ENCODE measurements around the gene OR8B12. TPM values are rescaled to one million over a fixed set of nuclear protein-coding genes. Genes with fewer than 3 reads are reported as not detected.

OR8B12 gene
- total RNA-seq, 1 experiment from 2014 or later, result not detected

DNA sequence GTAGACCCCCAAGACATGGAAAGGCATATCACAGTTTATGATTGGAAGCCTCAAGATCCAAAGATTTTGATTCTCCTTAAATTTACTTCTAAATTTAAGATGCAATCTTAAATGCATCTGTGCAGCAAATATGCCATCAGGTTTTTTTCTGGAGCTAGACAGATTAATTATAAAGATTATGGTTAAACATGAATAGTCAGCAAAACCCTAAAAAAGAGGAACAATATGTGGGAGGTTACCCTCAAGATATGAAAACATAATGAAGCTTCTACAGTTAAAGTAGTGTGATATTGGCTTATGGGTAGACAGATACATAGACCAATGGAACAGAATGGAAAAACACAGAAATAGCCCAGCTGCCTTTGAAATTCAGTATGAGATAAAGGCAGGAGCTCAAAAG is 31.7 kb downstream of the OR8B12 start:
- H3K4me3 ChIP-seq, result no peak overlapping the region
- H3K27ac ChIP-seq, result no peak overlapping the region
- H3K9me3 ChIP-seq (replicated peaks), result no peaks in the 10 kb centered on the region
- no peak for DNase-seq (ENCODE audit: low read depth in 1 of 2, low spot score in 2 of 2)
- no peaks in the 10 kb centered on the region for H3K36me3 ChIP-seq
- no peaks in the 10 kb centered on the region for H3K4me1 ChIP-seq (replicated peaks)
- H3K27me3 ChIP-seq (replicated peaks), result no peaks in the 10 kb centered on the region

DNA sequence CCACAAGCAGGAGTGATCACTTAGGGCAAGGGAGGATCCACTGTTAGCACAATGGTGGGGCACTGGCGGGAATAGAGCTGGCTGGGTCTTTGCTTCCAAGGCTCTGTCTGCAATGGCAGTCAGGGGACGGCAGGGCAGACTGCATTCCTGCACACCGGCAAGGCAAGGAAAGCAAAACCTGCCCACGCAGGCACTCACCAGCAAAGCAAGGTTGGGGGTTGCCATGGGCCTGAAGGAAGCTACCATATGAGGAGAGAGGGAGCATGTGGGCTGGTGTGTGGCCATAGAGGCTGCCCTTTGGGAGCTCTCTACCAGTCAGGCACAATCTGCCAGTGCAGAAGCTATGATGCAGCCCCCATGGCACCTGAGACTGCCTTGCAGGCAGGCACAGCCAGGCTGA is 33.2 kb downstream of the OR8B12 start:
- no peak overlapping the region for H3K27ac ChIP-seq
- H3K27me3 ChIP-seq (replicated peaks), result no peaks in the 10 kb centered on the region
- no peak for DNase-seq (ENCODE audit: low read depth in 1 of 2, low spot score in 2 of 2)
- H3K4me1 ChIP-seq (replicated peaks), result no peaks in the 10 kb centered on the region
- no peak overlapping the region for H3K4me3 ChIP-seq
- H3K36me3 ChIP-seq, result no peaks in the 10 kb centered on the region
- no peaks in the 10 kb centered on the region for H3K9me3 ChIP-seq (replicated peaks)

DNA sequence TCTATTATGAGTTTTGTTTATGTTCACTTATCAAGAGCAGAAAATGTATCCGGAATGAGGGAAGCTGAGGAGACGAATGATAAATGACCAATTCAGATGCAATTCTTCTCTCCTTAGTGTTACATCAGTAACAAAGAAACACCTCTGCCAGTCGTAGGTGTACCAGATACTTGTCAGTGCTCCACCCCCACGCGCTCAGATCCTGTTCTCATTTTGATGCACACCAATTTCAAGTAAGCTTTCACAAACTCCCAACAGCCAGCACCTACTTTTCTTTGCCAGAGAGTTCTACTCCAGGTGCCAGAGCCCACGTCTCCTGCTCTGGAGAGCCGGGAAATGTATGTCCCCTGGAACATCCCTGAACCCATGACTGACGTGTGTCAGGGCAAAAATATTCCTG is 43.7 kb downstream of the OR8B12 start:
- H3K36me3 ChIP-seq, result no peaks in the 10 kb centered on the region
- no peak for DNase-seq (ENCODE audit: low read depth in 1 of 2, low spot score in 2 of 2)

DNA sequence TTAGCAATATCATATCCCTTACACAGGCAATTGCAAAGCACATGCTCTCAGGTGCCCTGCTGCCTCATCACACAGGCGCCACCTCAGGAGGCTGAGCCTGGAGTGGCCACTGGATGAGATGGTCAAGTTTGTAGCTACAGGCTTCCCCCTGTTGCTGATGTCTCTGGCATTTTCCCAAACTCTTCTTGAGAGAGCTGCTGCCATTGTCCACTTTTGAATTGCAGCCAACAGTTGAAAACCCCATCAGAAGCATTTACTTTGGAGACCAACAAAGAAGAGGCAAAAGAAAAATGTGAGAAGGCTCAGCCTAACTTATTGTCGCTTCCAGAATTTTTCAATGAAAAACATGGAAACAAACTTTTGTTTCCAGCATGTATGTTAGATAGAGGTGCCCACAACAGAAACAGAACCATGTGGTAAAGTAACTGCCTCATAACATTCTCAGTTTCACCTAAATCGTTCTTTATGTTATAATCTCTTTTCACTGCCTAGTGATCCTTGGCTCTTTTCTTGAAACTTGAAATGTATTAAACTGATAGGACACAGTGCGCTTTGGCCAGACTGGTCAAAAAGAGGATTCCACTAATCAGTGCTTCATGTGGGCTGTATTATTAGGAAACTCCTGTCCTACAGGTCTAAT is 50.3 kb downstream of the OR8B12 start:
- DNase-seq (ENCODE audit: low read depth in 1 of 2, low spot score in 2 of 2), result no peak
- Histone ChIP-seq H3K27ac (no peak overlapping the region), H3K27me3 (replicated peaks) (no peaks in the 10 kb centered on the region), H3K36me3 (no peaks in the 10 kb centered on the region), H3K9me3 (replicated peaks) (no peaks in the 10 kb centered on the region), H3K4me1 (replicated peaks) (no peaks in the 10 kb centered on the region), H3K4me3 (no peak overlapping the region)

More for the DNA sequence above, 43.7 kb downstream of the OR8B12 start:
- no peak overlapping the region for H3K27ac ChIP-seq
- H3K27me3 ChIP-seq (replicated peaks), result no peaks in the 10 kb centered on the region
- no peaks in the 10 kb centered on the region for H3K4me1 ChIP-seq (replicated peaks)
- H3K4me3 ChIP-seq, result no peak overlapping the region
- no peaks in the 10 kb centered on the region for H3K9me3 ChIP-seq (replicated peaks)

Other genes with a start within 250 kb of the OR8B12 start
- gene OR8D1, start 229.7 kb downstream of the OR8B12 start, total RNA-seq (2014; rRNA removed; shearing (Covaris generic)), result not detected in 2 replicates
- gene OR8D2, start 223.5 kb downstream of the OR8B12 start, total RNA-seq (2014; rRNA removed; shearing (Covaris generic)), result not detected in 2 replicates
- not detected in 2 replicates for gene OR8B2, start 159.2 kb downstream of the OR8B12 start, total RNA-seq (2014; rRNA removed; shearing (Covaris generic))
- gene OR8B3, start 144.6 kb downstream of the OR8B12 start, total RNA-seq (2014; rRNA removed; shearing (Covaris generic)), result not detected in 2 replicates
- gene OR8B4, start 118.8 kb downstream of the OR8B12 start, total RNA-seq (2014; rRNA removed; shearing (Covaris generic)), result not detected in 2 replicates
- gene OR8B8, start 98.0 kb downstream of the OR8B12 start, total RNA-seq (2014; rRNA removed; shearing (Covaris generic)), result not detected in 2 replicates
- gene OR8A1, start 26.3 kb upstream of the OR8B12 start, total RNA-seq (2014; rRNA removed; shearing (Covaris generic)), result not detected in 2 replicates
- gene PANX3, start 67.8 kb upstream of the OR8B12 start, total RNA-seq (2014; rRNA removed; shearing (Covaris generic)), result not detected in 2 replicates
- 12.4 and 13.5 TPM in 2 replicates for gene TBRG1, start 79.2 kb upstream of the OR8B12 start, total RNA-seq (2014; rRNA removed; shearing (Covaris generic))
- 2.8 and 4.7 TPM in 2 replicates for gene SIAE, start 130.1 kb upstream of the OR8B12 start, total RNA-seq (2014; rRNA removed; shearing (Covaris generic))
- 2.6 and 5.5 TPM in 2 replicates for gene SPA17, start 130.2 kb upstream of the OR8B12 start, total RNA-seq (2014; rRNA removed; shearing (Covaris generic))
- gene NRGN, start 196.3 kb upstream of the OR8B12 start, total RNA-seq (2014; rRNA removed; shearing (Covaris generic)), result 2.9 and 5.2 TPM in 2 replicates
- gene VSIG2, start 208.6 kb upstream of the OR8B12 start, total RNA-seq (2014; rRNA removed; shearing (Covaris generic)), result not detected in 2 replicates
- 0.18 TPM in 1 of 2 replicates, not detected in the other for gene ESAM, start 218.6 kb upstream of the OR8B12 start, total RNA-seq (2014; rRNA removed; shearing (Covaris generic))

Measured in SJSA1 (cell line).